ENCODE results near the gene MPRIP.

Gene MPRIP

DNA sequence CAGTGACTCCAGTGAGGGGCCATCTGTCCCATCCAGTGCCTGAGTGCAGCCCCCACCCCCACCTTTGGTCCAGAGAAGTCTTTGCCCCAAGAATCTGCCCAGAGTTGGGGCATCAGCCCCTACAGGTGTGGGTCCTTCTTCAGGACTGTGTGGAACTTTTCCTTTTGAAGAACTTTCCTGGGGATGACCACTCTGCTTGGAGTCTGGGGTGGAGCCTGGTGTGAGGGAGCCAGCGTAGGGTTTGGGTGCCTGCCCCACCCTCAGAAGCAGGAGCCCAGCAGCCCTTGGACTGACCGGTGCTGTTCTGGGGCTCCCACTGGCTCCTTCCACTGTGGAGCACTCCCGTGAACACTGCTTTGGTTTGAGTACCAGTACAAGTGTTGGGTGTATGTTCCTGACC is 19.3 kb downstream of the MPRIP start:
- no peak for DNase-seq (ENCODE audit: low spot score)
- TF ChIP-seq, protein P1, sequence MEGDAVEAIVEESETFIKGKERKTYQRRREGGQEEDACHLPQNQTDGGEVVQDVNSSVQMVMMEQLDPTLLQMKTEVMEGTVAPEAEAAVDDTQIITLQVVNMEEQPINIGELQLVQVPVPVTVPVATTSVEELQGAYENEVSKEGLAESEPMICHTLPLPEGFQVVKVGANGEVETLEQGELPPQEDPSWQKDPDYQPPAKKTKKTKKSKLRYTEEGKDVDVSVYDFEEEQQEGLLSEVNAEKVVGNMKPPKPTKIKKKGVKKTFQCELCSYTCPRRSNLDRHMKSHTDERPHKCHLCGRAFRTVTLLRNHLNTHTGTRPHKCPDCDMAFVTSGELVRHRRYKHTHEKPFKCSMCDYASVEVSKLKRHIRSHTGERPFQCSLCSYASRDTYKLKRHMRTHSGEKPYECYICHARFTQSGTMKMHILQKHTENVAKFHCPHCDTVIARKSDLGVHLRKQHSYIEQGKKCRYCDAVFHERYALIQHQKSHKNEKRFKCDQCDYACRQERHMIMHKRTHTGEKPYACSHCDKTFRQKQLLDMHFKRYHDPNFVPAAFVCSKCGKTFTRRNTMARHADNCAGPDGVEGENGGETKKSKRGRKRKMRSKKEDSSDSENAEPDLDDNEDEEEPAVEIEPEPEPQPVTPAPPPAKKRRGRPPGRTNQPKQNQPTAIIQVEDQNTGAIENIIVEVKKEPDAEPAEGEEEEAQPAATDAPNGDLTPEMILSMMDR (IDR thresholded peaks at IDR 0.05; ENCODE audit: extremely low read depth, insufficient read depth, missing control alignments): no peak
- in situ Hi-C loops (cut with MboI; ENCODE audit: low pct_unique_long_range_greater_than_20kb, low sequenced_read_pairs, unreplicated experiment): no loop called here

DNA sequence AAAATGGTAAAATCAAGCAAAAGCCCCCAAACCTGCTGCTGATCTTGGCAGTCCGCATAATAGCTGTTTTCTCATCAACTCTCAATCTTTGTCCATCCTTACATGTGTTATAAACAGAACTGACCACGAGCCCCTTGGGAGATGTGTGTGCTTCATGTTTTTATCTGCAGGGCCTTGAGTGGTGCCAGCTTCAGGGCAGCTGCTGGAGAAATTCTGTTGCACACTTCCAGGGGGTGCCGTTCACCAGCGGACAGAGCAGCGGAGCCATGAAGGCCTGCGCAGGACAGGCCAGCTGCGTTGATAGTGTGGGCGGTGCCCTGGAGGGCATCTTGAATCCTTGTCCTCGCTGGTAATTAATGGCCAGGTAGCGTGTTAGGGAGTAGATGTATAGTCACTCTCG is 20.1 kb downstream of the MPRIP start:
- TF ChIP-seq, protein P1 (IDR thresholded peaks at IDR 0.05; ENCODE audit: extremely low read depth, insufficient read depth, missing control alignments): no peak
- DNase-seq (ENCODE audit: low spot score): no peak
- in situ Hi-C loops (cut with MboI; ENCODE audit: low pct_unique_long_range_greater_than_20kb, low sequenced_read_pairs, unreplicated experiment): no loop called here

DNA sequence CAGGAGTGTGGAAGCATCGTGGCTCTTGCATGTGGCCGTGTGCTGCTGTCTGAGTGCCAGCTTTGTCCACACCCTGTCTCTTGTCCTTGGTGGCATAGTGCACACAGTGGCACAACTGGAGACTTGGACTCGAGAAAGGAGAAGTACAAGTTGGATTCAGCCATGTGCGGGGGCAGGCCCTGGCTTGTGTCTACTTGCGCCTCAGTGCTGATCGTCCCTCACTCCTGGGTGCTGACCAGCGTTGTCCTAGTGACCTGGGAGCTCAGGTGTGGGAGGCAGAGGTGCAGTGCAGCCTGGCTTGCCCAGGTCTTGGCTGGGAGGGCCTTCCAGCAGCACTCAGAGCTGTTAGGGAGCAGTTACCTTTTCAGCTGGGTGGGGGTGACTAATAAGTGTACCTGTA is 20.6 kb downstream of the MPRIP start:
- TF ChIP-seq, protein P1 (IDR thresholded peaks at IDR 0.05; ENCODE audit: extremely low read depth, insufficient read depth, missing control alignments): no peak
- DNase-seq (ENCODE audit: low spot score): no peak
- in situ Hi-C loops (cut with MboI; ENCODE audit: low pct_unique_long_range_greater_than_20kb, low sequenced_read_pairs, unreplicated experiment): no loop called here

DNA sequence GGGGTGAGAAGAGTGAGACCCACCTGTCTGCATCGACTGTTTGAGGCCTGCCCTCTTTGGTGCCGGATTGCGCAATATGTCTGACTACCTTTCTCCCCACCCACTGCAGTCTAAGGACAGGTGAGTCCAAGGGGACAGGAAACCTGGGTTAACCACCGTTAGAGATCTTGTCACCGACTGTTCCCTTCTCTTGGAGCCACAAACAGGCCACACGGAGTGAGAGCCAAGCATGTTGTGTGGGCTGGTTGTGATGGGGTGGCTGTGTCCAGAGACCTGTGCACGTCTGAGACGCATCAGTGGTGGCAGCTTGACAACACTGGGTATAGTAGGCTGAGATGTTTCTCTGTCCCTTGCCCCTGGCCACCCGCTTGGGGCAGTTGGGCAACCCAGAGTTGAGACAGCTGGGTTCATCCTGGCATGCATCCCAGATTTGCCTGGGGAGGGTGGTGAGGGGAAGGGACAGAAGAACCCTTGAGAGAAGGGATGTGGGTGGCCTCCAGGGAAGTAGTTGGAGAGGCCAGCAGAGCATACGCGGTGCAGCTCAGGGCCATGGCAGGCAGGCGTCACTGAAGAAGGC is 21.4 kb downstream of the MPRIP start:
- DNase-seq (ENCODE audit: low spot score): no peak
- TF ChIP-seq, protein P1 (IDR thresholded peaks at IDR 0.05; ENCODE audit: extremely low read depth, insufficient read depth, missing control alignments): no peak
- in situ Hi-C loops (cut with MboI; ENCODE audit: low pct_unique_long_range_greater_than_20kb, low sequenced_read_pairs, unreplicated experiment): no loop called here

DNA sequence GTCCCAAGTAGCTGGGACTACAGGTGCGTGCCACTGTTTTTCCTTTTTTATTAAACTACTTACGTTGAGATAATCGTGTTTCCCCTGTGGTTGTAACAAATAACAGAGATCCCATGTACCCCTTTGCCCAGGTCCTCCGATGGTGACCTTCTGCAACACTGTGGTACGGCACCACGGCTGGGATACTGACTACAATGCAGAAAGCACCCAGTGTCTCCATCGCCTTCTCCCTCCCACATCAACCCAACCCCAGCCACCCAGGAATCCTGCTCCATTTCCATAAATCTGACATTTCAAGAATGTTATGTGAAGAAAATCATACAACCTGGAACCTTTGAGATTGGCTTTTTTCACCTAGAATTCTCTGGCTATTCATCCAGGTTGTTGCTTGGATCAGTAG is 22.1 kb downstream of the MPRIP start:
- in situ Hi-C loops (cut with MboI; ENCODE audit: low pct_unique_long_range_greater_than_20kb, low sequenced_read_pairs, unreplicated experiment): no loop called here
- no peak for DNase-seq (ENCODE audit: low spot score)
- TF ChIP-seq, protein P1 (IDR thresholded peaks at IDR 0.05; ENCODE audit: extremely low read depth, insufficient read depth, missing control alignments): no peak

DNA sequence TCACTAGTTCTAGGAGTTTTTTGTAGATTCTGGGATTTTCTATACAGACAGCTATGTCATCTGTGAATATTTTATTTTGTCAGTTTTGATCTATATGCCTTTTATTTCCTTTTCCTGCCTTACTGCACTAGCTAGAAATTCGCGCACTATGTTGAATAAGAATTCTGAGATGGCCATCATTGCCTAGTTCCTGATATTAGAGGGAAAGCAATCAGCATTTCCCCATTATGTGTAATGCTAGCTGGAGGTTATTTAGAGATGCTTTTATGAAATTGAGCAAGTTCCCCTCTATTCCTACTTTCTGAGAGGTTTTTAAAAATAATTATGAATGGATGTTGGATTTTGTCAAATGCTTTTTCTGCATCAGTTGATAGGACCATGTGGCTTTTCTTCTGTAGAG is 23.8 kb downstream of the MPRIP start:
- in situ Hi-C loops (cut with MboI; ENCODE audit: low pct_unique_long_range_greater_than_20kb, low sequenced_read_pairs, unreplicated experiment): no loop called here
- TF ChIP-seq, protein P1 (IDR thresholded peaks at IDR 0.05; ENCODE audit: extremely low read depth, insufficient read depth, missing control alignments): no peak
- no peak for DNase-seq (ENCODE audit: low spot score)

DNA sequence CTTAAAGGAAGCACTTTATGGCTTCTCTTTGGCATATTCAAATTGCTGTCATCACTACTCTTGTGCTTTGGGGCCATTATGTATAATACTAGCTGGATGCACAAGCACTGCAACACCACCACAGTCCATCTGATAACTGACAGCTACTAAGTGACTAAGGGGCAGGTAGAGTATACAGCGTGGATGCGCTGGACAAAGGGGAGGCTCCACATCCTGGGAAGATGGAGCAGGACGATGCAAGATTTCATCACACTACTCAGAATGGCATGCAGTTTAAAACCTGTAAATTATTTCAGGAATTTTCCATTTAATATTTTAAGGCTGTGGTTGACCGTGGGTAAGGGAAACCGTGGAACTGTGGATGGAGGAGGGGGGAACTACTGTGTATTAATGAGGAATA is 25.0 kb downstream of the MPRIP start:
- no peak for DNase-seq (ENCODE audit: low spot score)
- in situ Hi-C loops (cut with MboI; ENCODE audit: low pct_unique_long_range_greater_than_20kb, low sequenced_read_pairs, unreplicated experiment): no loop called here
- TF ChIP-seq, protein P1 (IDR thresholded peaks at IDR 0.05; ENCODE audit: extremely low read depth, insufficient read depth, missing control alignments): no peak
